ENCODE results near the gene UNC5B.

DNA sequence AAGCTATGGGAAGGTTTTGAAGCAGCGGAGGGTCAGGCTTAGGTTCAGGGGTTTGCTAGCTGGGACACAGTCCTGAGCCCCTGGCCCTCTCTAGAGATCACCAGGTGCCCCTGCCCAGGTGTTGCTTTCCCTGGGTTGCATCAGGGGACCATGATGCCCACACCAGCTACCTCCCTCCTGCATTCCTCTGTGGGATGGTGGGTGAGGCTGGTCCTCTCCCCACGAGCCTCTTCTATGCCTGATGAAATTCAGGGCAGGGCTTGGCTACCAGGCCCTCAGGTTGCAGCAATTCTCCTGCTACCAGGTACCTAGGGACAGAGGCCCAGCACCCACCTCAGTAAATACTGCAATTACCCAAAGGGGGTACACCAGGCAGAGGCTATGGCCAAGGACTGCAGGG is 95.9 kb downstream of the UNC5B start:
- TF ChIP-seq, protein P1, sequence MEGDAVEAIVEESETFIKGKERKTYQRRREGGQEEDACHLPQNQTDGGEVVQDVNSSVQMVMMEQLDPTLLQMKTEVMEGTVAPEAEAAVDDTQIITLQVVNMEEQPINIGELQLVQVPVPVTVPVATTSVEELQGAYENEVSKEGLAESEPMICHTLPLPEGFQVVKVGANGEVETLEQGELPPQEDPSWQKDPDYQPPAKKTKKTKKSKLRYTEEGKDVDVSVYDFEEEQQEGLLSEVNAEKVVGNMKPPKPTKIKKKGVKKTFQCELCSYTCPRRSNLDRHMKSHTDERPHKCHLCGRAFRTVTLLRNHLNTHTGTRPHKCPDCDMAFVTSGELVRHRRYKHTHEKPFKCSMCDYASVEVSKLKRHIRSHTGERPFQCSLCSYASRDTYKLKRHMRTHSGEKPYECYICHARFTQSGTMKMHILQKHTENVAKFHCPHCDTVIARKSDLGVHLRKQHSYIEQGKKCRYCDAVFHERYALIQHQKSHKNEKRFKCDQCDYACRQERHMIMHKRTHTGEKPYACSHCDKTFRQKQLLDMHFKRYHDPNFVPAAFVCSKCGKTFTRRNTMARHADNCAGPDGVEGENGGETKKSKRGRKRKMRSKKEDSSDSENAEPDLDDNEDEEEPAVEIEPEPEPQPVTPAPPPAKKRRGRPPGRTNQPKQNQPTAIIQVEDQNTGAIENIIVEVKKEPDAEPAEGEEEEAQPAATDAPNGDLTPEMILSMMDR (IDR thresholded peaks at IDR 0.05; ENCODE audit: low read length), result no peak
- TF ChIP-seq EZH2phosphoT487 (IDR thresholded peaks at IDR 0.05; ENCODE audit: low read length), result no peak
